ENCODE measurements around the gene ATP6V0D1. TPM values are rescaled to one million over a fixed set of nuclear protein-coding genes. Genes with fewer than 3 reads are reported as not detected.

The ATP6V0D1 gene
- total RNA-seq, 1 donor from 2014 or later: 97.9 TPM

GRCh38 chr16:67483731-67484525 lies 3.0 kb upstream of the ATP6V0D1 start:
- no peak for TF ChIP-seq CTCF (conservative IDR thresholded peaks at IDR 0.05; ENCODE audit: low read depth, low read length)
- no peak overlapping the region for H3K4me3 ChIP-seq (ENCODE audit: low read depth, low read length)
- DNase-seq (ENCODE audit: low read depth): no peak

GRCh38 chr16:67483150-67483549 lies 2.2 kb upstream of the ATP6V0D1 start, which contains the start of gene AGRP:
Gene AGRP (minus strand): TSS chr16:67483547. CDS start chr16:67483398, 149 bp downstream.
- no peak for TF ChIP-seq CTCF (conservative IDR thresholded peaks at IDR 0.05; ENCODE audit: low read depth, low read length)
- DNase-seq (ENCODE audit: low read depth): no peak
- H3K4me3 ChIP-seq (ENCODE audit: low read depth, low read length): no peak within 1 kb of the TSS

GRCh38 chr16:67482233-67482924 lies 1.4 kb upstream of the ATP6V0D1 start:
- TF ChIP-seq CTCF (conservative IDR thresholded peaks at IDR 0.05; ENCODE audit: low read depth, low read length): no peak
- DNase-seq (ENCODE audit: low read depth): no peak
- H3K4me3 ChIP-seq (ENCODE audit: low read depth, low read length): peak overlapping the region; percentile 91

GRCh38 chr16:67481561-67482232 lies 740 bp upstream of the ATP6V0D1 start:
- TF ChIP-seq CTCF (conservative IDR thresholded peaks at IDR 0.05; ENCODE audit: low read depth, low read length): no peak
- no peak for DNase-seq (ENCODE audit: low read depth)
- H3K4me3 ChIP-seq (ENCODE audit: low read depth, low read length): peak overlapping the region; percentile 91

- no peak overlapping the region for H3K4me3 ChIP-seq (ENCODE audit: low read depth, low read length)
- DNase-seq (ENCODE audit: low read depth): no peak
- TF ChIP-seq CTCF (conservative IDR thresholded peaks at IDR 0.05; ENCODE audit: low read depth, low read length): no peak
Measured at GRCh38 chr16:67477960-67478554, 2.9 kb downstream of the ATP6V0D1 start.

- H3K4me3 ChIP-seq (ENCODE audit: low read depth, low read length): no peak overlapping the region
- TF ChIP-seq CTCF (conservative IDR thresholded peaks at IDR 0.05; ENCODE audit: low read depth, low read length): no peak
- DNase-seq (ENCODE audit: low read depth): no peak
Measured at GRCh38 chr16:67474551-67475455, 6.2 kb downstream of the ATP6V0D1 start.

Data from epithelial cell of proximal tubule (primary cell).